ENCODE measurements around the gene HUWE1. TPM values are rescaled to one million over a fixed set of nuclear protein-coding genes. Genes with fewer than 3 reads are reported as not detected.

Gene HUWE1
- polyA plus RNA-seq, 2 donors, result 30.4 to 34.9 TPM

- peaks cover 4 to 7% of the 10 kb centered on the region in 2 donors for H3K36me3 ChIP-seq (ENCODE audit: control insufficient read depth in 2 of 2, insufficient read depth in 2 of 2, low read length in 1 of 2)
- no peaks in the 10 kb centered on the region for H3K27me3 ChIP-seq (ENCODE audit: control insufficient read depth in 1 of 2, insufficient read depth in 2 of 2, low read length in 2 of 2)
- H3K9me3 ChIP-seq (ENCODE audit: control insufficient read depth in 2 of 2, insufficient read depth in 1 of 2, low read depth in 1 of 2, low read length in 1 of 2), result no peaks in the 10 kb centered on the region
- WGBS, 2 donors, result 63 to 87% methylated on average over 2 of the region's 2 CpGs
- no peaks in the 10 kb centered on the region for H3K4me1 ChIP-seq (ENCODE audit: control insufficient read depth in 2 of 2, insufficient read depth in 2 of 2, low read length in 1 of 2)
- no peak overlapping the region for H3K4me3 ChIP-seq (ENCODE audit: low read depth in 1 of 2, low read length in 2 of 2)
- H3K27ac ChIP-seq (ENCODE audit: low read depth in 2 of 2, low read length in 1 of 2), result no peak overlapping the region
These were observed 55.4 kb downstream of the HUWE1 start for GRCh38 chrX:53631156-53631555.

- no peak overlapping the region for H3K4me3 ChIP-seq (ENCODE audit: low read depth in 1 of 2, low read length in 2 of 2)
- H3K27ac ChIP-seq (ENCODE audit: low read depth in 2 of 2, low read length in 1 of 2), result no peak overlapping the region
- WGBS, 2 donors, result 64 to 94% methylated on average over 4 of the region's 4 CpGs
- H3K9me3 ChIP-seq (ENCODE audit: control insufficient read depth in 2 of 2, insufficient read depth in 1 of 2, low read depth in 1 of 2, low read length in 1 of 2), result no peaks in the 10 kb centered on the region
- H3K27me3 ChIP-seq (ENCODE audit: control insufficient read depth in 1 of 2, insufficient read depth in 2 of 2, low read length in 2 of 2), result no peaks in the 10 kb centered on the region
- H3K36me3 ChIP-seq (ENCODE audit: control insufficient read depth in 2 of 2, insufficient read depth in 2 of 2, low read length in 1 of 2), result peaks cover 4 to 7% of the 10 kb centered on the region in 2 donors
- H3K4me1 ChIP-seq (ENCODE audit: control insufficient read depth in 2 of 2, insufficient read depth in 2 of 2, low read length in 1 of 2), result no peaks in the 10 kb centered on the region
These were observed 56.3 kb downstream of the HUWE1 start for GRCh38 chrX:53630261-53630660.

GRCh38 chrX:53622431-53622830 lies 64.1 kb downstream of the HUWE1 start:
- H3K36me3 ChIP-seq (ENCODE audit: control insufficient read depth in 2 of 2, insufficient read depth in 2 of 2, low read length in 1 of 2), result peaks cover 2 to 11% of the 10 kb centered on the region in 2 donors

GRCh38 chrX:53621418-53621986 lies 65.0 kb downstream of the HUWE1 start:
- no peaks in the 10 kb centered on the region for H3K9me3 ChIP-seq (ENCODE audit: control insufficient read depth in 2 of 2, insufficient read depth in 1 of 2, low read depth in 1 of 2, low read length in 1 of 2)
- H3K36me3 ChIP-seq (ENCODE audit: control insufficient read depth in 2 of 2, insufficient read depth in 2 of 2, low read length in 1 of 2), result peaks cover 6 to 11% of the 10 kb centered on the region in 2 donors
- WGBS, 2 donors, result 89 to 91% methylated on average over 4 of the region's 4 CpGs
- no peaks in the 10 kb centered on the region for H3K4me1 ChIP-seq (ENCODE audit: control insufficient read depth in 2 of 2, insufficient read depth in 2 of 2, low read length in 1 of 2)
- H3K27me3 ChIP-seq (ENCODE audit: control insufficient read depth in 1 of 2, insufficient read depth in 2 of 2, low read length in 2 of 2), result peaks cover 0 to 4% of the 10 kb centered on the region in 2 donors
- H3K4me3 ChIP-seq (ENCODE audit: low read depth in 1 of 2, low read length in 2 of 2), result no peak overlapping the region
- H3K27ac ChIP-seq (ENCODE audit: low read depth in 2 of 2, low read length in 1 of 2), result no peak overlapping the region

More at GRCh38 chrX:53622431-53622830, 64.1 kb downstream of the HUWE1 start:
- Histone ChIP-seq H3K27ac (ENCODE audit: low read depth in 2 of 2, low read length in 1 of 2) (no peak overlapping the region), H3K4me1 (ENCODE audit: control insufficient read depth in 2 of 2, insufficient read depth in 2 of 2, low read length in 1 of 2) (no peaks in the 10 kb centered on the region), H3K4me3 (ENCODE audit: low read depth in 1 of 2, low read length in 2 of 2) (no peak overlapping the region), H3K27me3 (ENCODE audit: control insufficient read depth in 1 of 2, insufficient read depth in 2 of 2, low read length in 2 of 2) (peaks cover 0 to 4% of the 10 kb centered on the region in 2 donors), H3K9me3 (ENCODE audit: control insufficient read depth in 2 of 2, insufficient read depth in 1 of 2, low read depth in 1 of 2, low read length in 1 of 2) (no peaks in the 10 kb centered on the region)
- WGBS, 2 donors, result 90 to 97% methylated on average over 2 of the region's 2 CpGs

GRCh38 chrX:53616946-53617345 lies 69.6 kb downstream of the HUWE1 start:
- H3K36me3 ChIP-seq (ENCODE audit: control insufficient read depth in 2 of 2, insufficient read depth in 2 of 2, low read length in 1 of 2), result peaks cover 6 to 13% of the 10 kb centered on the region in 2 donors
- WGBS, 2 donors, result 66 to 73% methylated on average over 6 of the region's 6 CpGs
- no peak overlapping the region for H3K4me3 ChIP-seq (ENCODE audit: low read depth in 1 of 2, low read length in 2 of 2)
- no peak overlapping the region for H3K27ac ChIP-seq (ENCODE audit: low read depth in 2 of 2, low read length in 1 of 2)
- H3K4me1 ChIP-seq (ENCODE audit: control insufficient read depth in 2 of 2, insufficient read depth in 2 of 2, low read length in 1 of 2), result no peaks in the 10 kb centered on the region
- no peaks in the 10 kb centered on the region for H3K9me3 ChIP-seq (ENCODE audit: control insufficient read depth in 2 of 2, insufficient read depth in 1 of 2, low read depth in 1 of 2, low read length in 1 of 2)
- H3K27me3 ChIP-seq (ENCODE audit: control insufficient read depth in 1 of 2, insufficient read depth in 2 of 2, low read length in 2 of 2), result peaks cover 0 to 4% of the 10 kb centered on the region in 2 donors

DNA sequence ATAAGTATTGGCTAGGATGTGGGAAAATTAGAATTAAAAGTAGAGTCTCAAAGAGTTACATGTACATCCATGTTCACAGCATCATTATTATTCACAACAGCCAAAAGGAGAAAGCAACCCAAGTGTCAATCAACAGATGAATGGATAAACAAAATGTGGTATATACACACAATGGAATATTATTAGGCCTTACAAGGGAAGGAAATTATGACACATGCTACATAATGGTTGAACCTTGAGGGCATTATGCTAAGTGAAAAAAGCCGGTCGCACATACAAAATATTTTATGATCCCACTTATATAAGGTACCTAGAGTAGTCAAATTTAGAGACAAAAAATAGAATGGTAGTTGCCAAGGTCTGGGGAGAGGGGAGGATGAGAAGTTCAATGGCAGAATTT lies 80.1 kb downstream of the HUWE1 start:
- peaks cover 0 to 4% of the 10 kb centered on the region in 2 donors for H3K36me3 ChIP-seq (ENCODE audit: control insufficient read depth in 2 of 2, insufficient read depth in 2 of 2, low read length in 1 of 2)
- H3K9me3 ChIP-seq (ENCODE audit: control insufficient read depth in 2 of 2, insufficient read depth in 1 of 2, low read depth in 1 of 2, low read length in 1 of 2), result no peaks in the 10 kb centered on the region
- H3K27ac ChIP-seq (ENCODE audit: low read depth in 2 of 2, low read length in 1 of 2), result no peak overlapping the region
- no peaks in the 10 kb centered on the region for H3K27me3 ChIP-seq (ENCODE audit: control insufficient read depth in 1 of 2, insufficient read depth in 2 of 2, low read length in 2 of 2)
- no peak overlapping the region for H3K4me3 ChIP-seq (ENCODE audit: low read depth in 1 of 2, low read length in 2 of 2)
- 90 to 97% methylated on average over 2 of the region's 2 CpGs for WGBS, 2 donors
- no peaks in the 10 kb centered on the region for H3K4me1 ChIP-seq (ENCODE audit: control insufficient read depth in 2 of 2, insufficient read depth in 2 of 2, low read length in 1 of 2)

GRCh38 chrX:53605004-53605403 lies 81.5 kb downstream of the HUWE1 start:
- H3K27me3 ChIP-seq (ENCODE audit: control insufficient read depth in 1 of 2, insufficient read depth in 2 of 2, low read length in 2 of 2), result no peaks in the 10 kb centered on the region
- 57 to 64% methylated on average over 4 of the region's 4 CpGs for WGBS, 2 donors
- peaks cover 0 to 4% of the 10 kb centered on the region in 2 donors for H3K36me3 ChIP-seq (ENCODE audit: control insufficient read depth in 2 of 2, insufficient read depth in 2 of 2, low read length in 1 of 2)
- H3K4me3 ChIP-seq (ENCODE audit: low read depth in 1 of 2, low read length in 2 of 2), result no peak overlapping the region
- H3K4me1 ChIP-seq (ENCODE audit: control insufficient read depth in 2 of 2, insufficient read depth in 2 of 2, low read length in 1 of 2), result no peaks in the 10 kb centered on the region
- no peak overlapping the region for H3K27ac ChIP-seq (ENCODE audit: low read depth in 2 of 2, low read length in 1 of 2)
- H3K9me3 ChIP-seq (ENCODE audit: control insufficient read depth in 2 of 2, insufficient read depth in 1 of 2, low read depth in 1 of 2, low read length in 1 of 2), result no peaks in the 10 kb centered on the region

DNA sequence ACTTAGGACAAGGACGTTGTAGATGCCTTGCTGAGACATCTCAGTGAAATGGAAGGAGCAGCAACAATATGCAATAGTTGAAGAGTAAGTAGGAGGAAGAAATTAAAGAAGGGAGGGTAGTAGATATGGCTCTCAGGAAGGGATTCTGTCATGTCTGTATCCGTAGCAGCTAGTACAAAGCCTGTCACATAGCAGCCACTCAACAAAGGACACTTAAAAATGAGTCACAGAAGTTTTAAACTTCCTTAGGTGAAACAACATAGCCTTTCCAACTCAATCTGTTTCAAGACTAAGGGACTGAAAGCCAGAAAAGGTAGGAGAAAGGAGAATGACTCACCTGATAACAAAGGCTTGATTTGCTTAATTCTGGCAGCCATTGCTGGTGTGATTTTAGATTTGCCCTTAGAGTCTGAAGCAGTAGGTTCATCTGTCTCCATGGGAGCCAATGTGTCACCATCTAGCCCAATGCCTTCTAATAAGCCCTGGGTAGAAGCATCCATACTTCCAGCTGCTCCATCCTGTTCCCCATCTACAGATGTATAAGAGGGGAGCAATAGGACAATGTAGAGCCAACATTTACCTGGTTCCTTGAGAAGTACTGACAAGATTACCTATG lies 86.6 kb downstream of the HUWE1 start:
- H3K27me3 ChIP-seq (ENCODE audit: control insufficient read depth in 1 of 2, insufficient read depth in 2 of 2, low read length in 2 of 2), result peaks cover 0 to 4% of the 10 kb centered on the region in 2 donors
- no peak overlapping the region for H3K27ac ChIP-seq (ENCODE audit: low read depth in 2 of 2, low read length in 1 of 2)
- WGBS, 2 donors, result 51 to 53% methylated on average over 2 of the region's 2 CpGs
- no peaks in the 10 kb centered on the region for H3K9me3 ChIP-seq (ENCODE audit: control insufficient read depth in 2 of 2, insufficient read depth in 1 of 2, low read depth in 1 of 2, low read length in 1 of 2)
- no peaks in the 10 kb centered on the region for H3K4me1 ChIP-seq (ENCODE audit: control insufficient read depth in 2 of 2, insufficient read depth in 2 of 2, low read length in 1 of 2)
- peaks cover 0 to 5% of the 10 kb centered on the region in 2 donors for H3K36me3 ChIP-seq (ENCODE audit: control insufficient read depth in 2 of 2, insufficient read depth in 2 of 2, low read length in 1 of 2)
- H3K4me3 ChIP-seq (ENCODE audit: low read depth in 1 of 2, low read length in 2 of 2), result no peak overlapping the region

DNA sequence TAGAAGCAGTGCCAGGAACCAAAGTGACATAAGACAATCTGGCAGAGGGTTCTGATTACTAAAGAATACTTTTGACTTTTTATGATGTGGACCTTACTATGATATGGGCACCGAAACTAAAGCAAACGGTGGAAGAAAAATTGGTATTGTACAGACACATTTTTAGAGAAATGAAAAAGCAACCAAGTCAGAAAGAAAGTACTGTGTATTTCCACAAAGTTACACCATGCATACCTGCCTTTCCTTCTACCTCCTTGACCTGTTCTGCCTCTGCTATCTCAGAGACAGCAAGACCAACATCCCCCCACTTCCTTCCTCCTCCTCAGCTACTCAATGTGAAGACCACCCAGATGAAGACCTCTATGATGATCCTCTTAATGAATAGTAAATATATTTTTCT lies 88.3 kb downstream of the HUWE1 start:
- WGBS, 2 donors, result 80 to 94% methylated on average over 2 of the region's 2 CpGs
- Histone ChIP-seq H3K4me3 (ENCODE audit: low read depth in 1 of 2, low read length in 2 of 2) (no peak overlapping the region), H3K27ac (ENCODE audit: low read depth in 2 of 2, low read length in 1 of 2) (no peak overlapping the region), H3K9me3 (ENCODE audit: control insufficient read depth in 2 of 2, insufficient read depth in 1 of 2, low read depth in 1 of 2, low read length in 1 of 2) (no peaks in the 10 kb centered on the region), H3K36me3 (ENCODE audit: control insufficient read depth in 2 of 2, insufficient read depth in 2 of 2, low read length in 1 of 2) (peaks cover 0 to 3% of the 10 kb centered on the region in 2 donors), H3K27me3 (ENCODE audit: control insufficient read depth in 1 of 2, insufficient read depth in 2 of 2, low read length in 2 of 2) (peaks cover 0 to 4% of the 10 kb centered on the region in 2 donors), H3K4me1 (ENCODE audit: control insufficient read depth in 2 of 2, insufficient read depth in 2 of 2, low read length in 1 of 2) (no peaks in the 10 kb centered on the region)
